ENCODE measurements around the gene DDTL.

GRCh38 chr22:24006207-24006913 lies 39.7 kb downstream of the DDTL start:
- TF ChIP-seq CTCF (IDR thresholded peaks at IDR 0.05) = no peak
- TF ChIP-seq POLR2A (IDR thresholded peaks at IDR 0.05) = no peak
